Measurements from ENCODE around the gene AGPAT2. TPM values are rescaled to one million over a fixed set of nuclear protein-coding genes. Genes with fewer than 3 reads are reported as not detected.

Gene AGPAT2
- total RNA-seq, 1 donor from 2014 or later: 16.6 TPM

- Mint-ChIP-seq H3K36me3 (ENCODE audit: low read depth) (no peaks in the 10 kb centered on the region), H3K4me3 (no peak overlapping the region), H3K4me1 (peaks cover 11% of the 10 kb centered on the region), H3K27me3 (no peaks in the 10 kb centered on the region), H3K27ac (no peak overlapping the region), H3K9me3 (no peaks in the 10 kb centered on the region)
- POLR2A ChIA-PET: interaction anchor here (0.5 kb wide), 1 partner anchor 193 kb away, joined by 8 read pairs; no protein-coding TSS in a partner anchor
- TF ChIP-seq CTCF (IDR thresholded peaks at IDR 0.05): no peak
- intact Hi-C loops (cut with micrococcal nuclease): no loop called here
- CTCF ChIA-PET: no interaction called here
- no peak for ATAC-seq (ENCODE audit: low read depth)
- DNase-seq: no peak
These were observed 4.0 kb downstream of the AGPAT2 start for GRCh38 chr9:136683173-136683745.

DNA sequence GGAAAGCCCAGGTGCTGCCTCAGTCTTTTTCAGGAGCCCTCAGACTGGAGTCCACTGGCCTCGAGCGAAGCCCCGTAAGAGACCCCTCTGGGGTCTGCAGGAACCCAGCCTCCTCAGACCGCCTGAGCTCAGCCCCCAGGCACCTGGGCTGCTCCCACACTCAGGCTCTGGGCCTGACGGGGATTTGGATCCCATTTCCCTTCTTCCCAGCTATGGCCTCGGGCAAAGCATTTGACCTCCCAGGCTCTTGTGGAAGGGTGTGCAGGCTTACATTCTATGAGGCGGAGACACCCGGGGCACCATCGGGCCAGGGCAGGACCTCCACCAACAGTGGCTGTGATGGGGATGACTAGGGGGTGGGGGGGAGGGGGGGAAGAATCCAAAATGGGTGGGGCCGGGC, 4.5 kb downstream of the AGPAT2 start:
- POLR2A ChIA-PET: interaction anchor here (0.5 kb wide), 1 partner anchor 193 kb away, joined by 8 read pairs; no protein-coding TSS in a partner anchor
- H3K9me3 Mint-ChIP-seq: no peaks in the 10 kb centered on the region
- no peaks in the 10 kb centered on the region for H3K36me3 Mint-ChIP-seq (ENCODE audit: low read depth)
- CTCF ChIA-PET: no interaction called here
- no peak overlapping the region for H3K27ac Mint-ChIP-seq
- intact Hi-C loops (cut with micrococcal nuclease): no loop called here
- DNase-seq (no peak), ATAC-seq (ENCODE audit: low read depth) (no peak)
- H3K27me3 Mint-ChIP-seq: no peaks in the 10 kb centered on the region
- H3K4me1 Mint-ChIP-seq: peaks cover 9% of the 10 kb centered on the region
- TF ChIP-seq CTCF (IDR thresholded peaks at IDR 0.05): no peak
- H3K4me3 Mint-ChIP-seq: no peak overlapping the region

DNA sequence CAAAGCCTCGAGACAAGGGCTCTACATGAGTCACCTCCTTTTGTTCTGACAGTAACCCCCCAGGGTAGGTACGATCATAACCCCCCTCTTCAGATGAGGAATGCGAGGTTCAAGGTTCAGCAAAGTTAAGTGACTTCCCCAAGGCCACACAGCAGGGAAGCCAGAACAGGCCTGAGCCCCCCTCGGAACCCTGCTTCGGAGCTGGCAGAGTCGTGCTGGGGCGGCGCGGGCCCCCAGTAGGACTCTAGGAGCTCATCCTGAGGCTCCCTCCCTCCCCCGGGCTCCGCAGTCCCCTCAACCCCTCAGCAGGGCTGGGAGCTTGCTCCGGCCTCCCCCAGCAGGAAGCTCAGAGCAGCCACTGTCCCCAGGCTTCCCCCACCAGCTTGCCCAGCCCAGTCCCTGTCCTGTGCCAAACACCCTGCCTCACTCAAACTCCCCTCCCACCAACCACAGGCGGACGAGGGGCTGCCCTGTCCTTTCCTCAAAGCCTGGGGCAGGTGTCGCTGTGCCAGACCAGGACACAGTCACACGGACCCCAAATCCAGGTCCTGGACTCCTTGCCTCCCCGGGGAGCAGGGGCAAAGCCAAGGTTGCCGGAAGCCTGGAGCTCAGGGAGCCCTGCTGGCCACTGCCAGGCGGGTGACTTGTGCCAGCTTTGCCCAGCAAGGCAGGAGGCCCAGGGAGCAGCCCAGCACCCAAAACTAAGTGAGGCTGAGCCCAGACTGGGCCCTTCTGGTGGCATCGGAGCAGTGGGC, 5.1 kb downstream of the AGPAT2 start:
- Mint-ChIP-seq H3K36me3 (ENCODE audit: low read depth) (peaks cover under 1% of the 10 kb centered on the region), H3K9me3 (no peaks in the 10 kb centered on the region), H3K4me3 (no peak overlapping the region), H3K4me1 (peaks cover 9% of the 10 kb centered on the region), H3K27me3 (no peaks in the 10 kb centered on the region), H3K27ac (no peak overlapping the region)
- intact Hi-C loops (cut with micrococcal nuclease): no loop called here
- ChIA-PET CTCF (no interaction called here), POLR2A (no interaction called here)
- no peak for TF ChIP-seq CTCF (IDR thresholded peaks at IDR 0.05)
- no peak for DNase-seq
- no peak for ATAC-seq (ENCODE audit: low read depth)

DNA sequence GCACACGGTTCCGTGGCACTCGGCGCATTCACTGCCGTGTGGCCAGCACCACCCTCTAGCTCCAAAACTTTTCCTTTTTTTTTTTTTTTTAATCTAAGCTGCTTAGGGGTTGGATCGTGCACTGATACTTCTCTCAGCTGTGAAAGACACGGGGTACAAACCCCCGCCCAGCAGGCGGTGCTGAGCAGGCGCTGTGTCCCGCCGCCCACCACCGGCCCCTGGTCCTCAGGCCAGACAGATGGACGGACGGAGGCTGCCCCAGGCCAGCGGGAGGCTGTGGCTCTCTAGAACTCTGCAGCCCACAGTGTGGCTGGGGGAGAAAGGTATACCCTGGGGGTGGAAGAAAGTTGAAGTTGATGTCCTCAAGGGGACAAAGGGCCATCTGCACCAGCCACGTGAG, 6.2 kb downstream of the AGPAT2 start:
- DNase-seq (no peak), ATAC-seq (ENCODE audit: low read depth) (no peak)
- H3K4me1 Mint-ChIP-seq: peaks cover 5% of the 10 kb centered on the region
- CTCF ChIA-PET: no interaction called here
- intact Hi-C loops (cut with micrococcal nuclease): no loop called here
- POLR2A ChIA-PET: interaction anchor here (0.6 kb wide), 1 partner anchor 20 kb away, joined by 4 read pairs; no protein-coding TSS in a partner anchor
- H3K9me3 Mint-ChIP-seq: no peaks in the 10 kb centered on the region
- H3K4me3 Mint-ChIP-seq: no peak overlapping the region
- no peaks in the 10 kb centered on the region for H3K27me3 Mint-ChIP-seq
- H3K36me3 Mint-ChIP-seq (ENCODE audit: low read depth): peaks cover 4% of the 10 kb centered on the region
- TF ChIP-seq CTCF (IDR thresholded peaks at IDR 0.05): no peak
- H3K27ac Mint-ChIP-seq: no peak overlapping the region

GRCh38 chr9:136679431-136679941, 7.8 kb downstream of the AGPAT2 start:
- peaks cover 8% of the 10 kb centered on the region for H3K36me3 Mint-ChIP-seq (ENCODE audit: low read depth)
- H3K27ac Mint-ChIP-seq: no peak overlapping the region
- DNase-seq (no peak), ATAC-seq (ENCODE audit: low read depth) (no peak)
- H3K9me3 Mint-ChIP-seq: no peaks in the 10 kb centered on the region
- TF ChIP-seq CTCF (IDR thresholded peaks at IDR 0.05): no peak
- H3K27me3 Mint-ChIP-seq: no peaks in the 10 kb centered on the region
- intact Hi-C loops (cut with micrococcal nuclease): no loop called here
- ChIA-PET CTCF (interaction anchor here (1.2 kb wide), 1 partner anchor 48 kb away, joined by 4 read pairs; no protein-coding TSS in a partner anchor), POLR2A (no interaction called here)
- H3K4me3 Mint-ChIP-seq: no peak overlapping the region
- peaks cover 2% of the 10 kb centered on the region for H3K4me1 Mint-ChIP-seq

Measured in activated B cell treated with CpG ODN at 0.5 μM for 24 hours (primary cell).